ENCODE data around the gene WDR88. TPM values are rescaled to one million over a fixed set of nuclear protein-coding genes. Genes with fewer than 3 reads are reported as not detected.

WDR88 gene
- total RNA-seq (under 1 TPM in 1 of 7 donors, not detected in 6; 0.79 TPM), polyA plus RNA-seq (not detected)
- long read RNA-seq, donor 1, partial matches to known transcripts = 0 of 2 reads
- long read RNA-seq, donor 1, other reads (novel, unspliced or antisense) = 2 of 2 reads
- long read RNA-seq, donor 2 = 0 reads
- long read RNA-seq, donor 3, partial matches to known transcripts = 0 of 4 reads
- long read RNA-seq, donor 3, other reads (novel, unspliced or antisense) = 4 of 4 reads

GRCh38 chr19:33132021-33132420 is at the start of gene WDR88:
Gene WDR88 (plus strand): TSS chr19:33132114. CDS start chr19:33132170, 56 bp downstream.
- no peak for TF ChIP-seq CTCF (IDR thresholded peaks at IDR 0.05)
- no peak for TF ChIP-seq EP300 (IDR thresholded peaks at IDR 0.05)
- TF ChIP-seq POLR2A (IDR thresholded peaks at IDR 0.05) = no peak
- no peaks in the 10 kb centered on the region for H3K4me1 ChIP-seq (ENCODE audit: insufficient read depth)
- 80 to 92% (median 82%) methylated on average over 35 to 43 of the region's 43 CpGs for WGBS, 3 donors
- H3K36me3 ChIP-seq = no peaks in the 10 kb centered on the region
- no peak within 1 kb of the TSS for H3K4me3 ChIP-seq
- no peaks in the 10 kb centered on the region for H3K27me3 ChIP-seq
- intact Hi-C loops (cut with DNase I) = loop anchor here in 2 of 4 donors (10.0 kb wide), 2 partner anchors 53 to 173 kb away; partner anchors contain the start of gene CEBPA (in 1 of the 2)
- H3K9me3 ChIP-seq = no peaks in the 10 kb centered on the region
- H3K27ac ChIP-seq = no peak within 1 kb of the TSS
- no peak for DNase-seq

- H3K27ac ChIP-seq = no peak overlapping the region
- no peaks in the 10 kb centered on the region for H3K27me3 ChIP-seq
- intact Hi-C loops (cut with DNase I) = no loop called here
- WGBS, 3 donors = 91 to 100% (median 92%) methylated on average over 3 of the region's 3 CpGs
- H3K4me1 ChIP-seq (ENCODE audit: insufficient read depth) = peaks cover 6% of the 10 kb centered on the region
- TF ChIP-seq POLR2A (IDR thresholded peaks at IDR 0.05) (no peak), CTCF (IDR thresholded peaks at IDR 0.05) (no peak), EP300 (IDR thresholded peaks at IDR 0.05) (no peak)
- no peaks in the 10 kb centered on the region for H3K36me3 ChIP-seq
- H3K4me3 ChIP-seq = no peak overlapping the region
- no peak for DNase-seq
- no peaks in the 10 kb centered on the region for H3K9me3 ChIP-seq
Measured at GRCh38 chr19:33085570-33086128, 46.3 kb upstream of the WDR88 start.

- 76 to 81% (median 79%) methylated on average over 1 of the region's 1 CpG for WGBS, 3 donors
- no peaks in the 10 kb centered on the region for H3K27me3 ChIP-seq
Measured at GRCh38 chr19:33086955-33087354, 45.0 kb upstream of the WDR88 start.

GRCh38 chr19:33089010-33089409 is 42.9 kb upstream of the WDR88 start:
- Histone ChIP-seq H3K4me1 (ENCODE audit: insufficient read depth) (no peaks in the 10 kb centered on the region), H3K36me3 (no peaks in the 10 kb centered on the region), H3K27me3 (no peaks in the 10 kb centered on the region), H3K4me3 (no peak overlapping the region), H3K27ac (no peak overlapping the region), H3K9me3 (no peaks in the 10 kb centered on the region)
- intact Hi-C loops (cut with DNase I) = no loop called here
- no peak for DNase-seq
- WGBS, 3 donors = 83 to 88% (median 87%) methylated on average over 3 of the region's 3 CpGs
- TF ChIP-seq EP300 (IDR thresholded peaks at IDR 0.05) = no peak
- no peak for TF ChIP-seq CTCF (IDR thresholded peaks at IDR 0.05)
- TF ChIP-seq POLR2A (IDR thresholded peaks at IDR 0.05) = no peak

More at GRCh38 chr19:33086955-33087354, 45.0 kb upstream of the WDR88 start:
- DNase-seq = no peak
- no peak overlapping the region for H3K27ac ChIP-seq
- intact Hi-C loops (cut with DNase I) = no loop called here
- TF ChIP-seq EP300 (IDR thresholded peaks at IDR 0.05) (no peak), CTCF (IDR thresholded peaks at IDR 0.05) (no peak), POLR2A (IDR thresholded peaks at IDR 0.05) (no peak)
- peaks cover 4% of the 10 kb centered on the region for H3K4me1 ChIP-seq (ENCODE audit: insufficient read depth)
- no peak overlapping the region for H3K4me3 ChIP-seq
- H3K36me3 ChIP-seq = no peaks in the 10 kb centered on the region
- H3K9me3 ChIP-seq = no peaks in the 10 kb centered on the region

All from ovary (tissue), 10 donors.